ENCODE data around the gene CAAP1.
"Not testable (repeated sequence)": the region's sequence is repeated elsewhere in the genome, so short reads cannot be mapped to it uniquely, and the experiment has no call there.

CAAP1 gene

DNA sequence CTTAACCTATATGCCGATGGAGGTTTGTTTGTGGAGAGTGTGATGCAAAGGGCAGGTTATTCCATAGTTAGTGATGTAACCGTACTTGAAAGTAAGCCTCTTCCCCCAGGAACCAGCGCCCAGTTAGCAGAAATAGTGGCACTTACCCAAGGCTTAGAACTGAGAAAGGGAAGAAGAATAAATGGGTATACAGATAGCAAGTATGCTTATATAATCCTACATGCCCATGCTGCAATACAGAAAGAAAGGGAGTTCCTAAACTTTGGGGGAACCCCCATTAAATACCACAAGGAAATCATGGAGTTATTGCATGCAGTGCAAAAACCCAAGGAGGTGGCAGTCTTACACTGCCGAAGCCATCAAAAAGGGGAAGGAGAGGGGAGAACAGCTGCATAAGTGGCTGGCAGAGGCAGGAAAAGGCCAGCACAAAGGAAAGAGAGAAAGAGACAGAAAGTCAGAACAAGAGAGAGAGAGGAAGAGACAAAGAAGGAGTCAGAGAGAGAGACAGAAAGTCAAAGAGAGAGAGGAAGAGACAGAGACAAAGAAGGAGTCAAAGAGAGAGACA, 64.1 kb downstream of the CAAP1 start:
- not testable (repeated sequence) for DNase-seq

DNA sequence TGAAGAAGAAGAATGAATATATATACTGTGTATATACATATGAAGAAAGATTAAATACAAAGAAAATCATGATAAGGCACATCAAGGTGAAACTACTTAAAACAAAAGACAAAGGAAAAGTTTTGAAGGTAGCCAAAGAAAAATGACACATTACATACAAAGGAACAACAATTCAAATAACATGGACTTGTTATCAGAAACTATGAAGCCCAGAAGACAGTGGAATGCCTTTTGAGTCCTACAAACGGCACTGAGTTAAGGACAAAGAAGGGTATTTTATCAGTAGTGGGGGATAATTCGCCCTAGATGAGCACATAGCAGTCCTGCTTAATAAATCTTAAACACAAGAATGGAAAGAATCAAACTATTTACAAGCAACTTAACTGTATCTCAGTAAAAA, 77.8 kb downstream of the CAAP1 start:
- no peak for DNase-seq

DNA sequence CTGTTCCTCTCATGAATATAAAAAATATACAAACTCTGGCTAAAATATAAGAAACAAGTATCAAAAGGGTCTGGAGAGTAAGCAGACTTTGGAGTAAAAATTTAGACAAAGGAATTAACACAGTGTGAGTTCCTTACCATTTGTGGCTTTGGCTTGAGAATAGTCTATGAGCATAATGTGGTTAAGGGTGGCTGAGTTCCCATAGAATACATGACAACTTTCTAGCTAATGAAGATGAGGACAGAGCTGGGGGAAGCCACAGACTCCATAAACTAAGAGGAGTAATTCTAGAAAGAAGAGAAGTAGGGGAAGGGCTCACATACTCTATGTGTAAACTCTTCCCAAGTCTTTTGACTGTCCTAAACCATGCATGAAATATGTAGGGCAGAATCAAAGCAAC, 79.4 kb downstream of the CAAP1 start:
- DNase-seq, result no peak

DNA sequence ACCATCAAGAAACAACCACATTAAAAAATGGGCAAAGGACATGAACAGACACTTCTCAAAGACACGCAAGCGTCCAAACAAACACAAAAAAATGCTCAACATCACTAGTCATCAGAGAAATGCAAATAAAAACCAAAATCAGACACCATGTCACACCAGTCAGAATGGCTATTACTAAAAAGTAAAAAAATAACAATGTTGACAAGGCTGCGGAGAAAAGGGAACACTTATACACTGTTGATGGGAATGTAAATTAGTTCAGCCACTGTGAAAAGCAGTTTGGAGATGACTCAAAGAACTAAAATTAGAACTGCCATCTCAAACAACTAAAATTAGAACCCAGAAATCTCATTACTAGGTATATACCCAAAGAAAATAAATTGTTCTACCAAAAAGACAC, 80.4 kb downstream of the CAAP1 start:
- DNase-seq, result no peak

DNA sequence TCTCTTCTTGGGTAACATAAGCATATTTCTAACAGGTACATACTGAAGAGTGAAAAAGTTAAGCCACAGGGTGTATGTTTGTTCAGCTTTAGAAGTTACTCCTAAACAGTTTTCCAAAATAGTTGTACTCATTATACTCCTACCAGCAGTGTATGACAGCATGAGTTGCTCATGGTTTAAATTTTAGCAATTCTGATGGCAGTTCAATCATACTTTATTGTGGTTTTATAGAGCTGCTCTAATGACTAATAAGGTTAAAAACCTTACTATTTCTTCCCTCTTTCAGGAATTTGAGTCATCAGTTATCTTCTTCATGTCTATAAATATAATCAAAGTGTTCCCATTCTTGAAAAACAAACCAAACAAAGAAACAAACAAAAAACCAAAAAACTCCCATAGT, 81.5 kb downstream of the CAAP1 start:
- no peak for DNase-seq

DNA sequence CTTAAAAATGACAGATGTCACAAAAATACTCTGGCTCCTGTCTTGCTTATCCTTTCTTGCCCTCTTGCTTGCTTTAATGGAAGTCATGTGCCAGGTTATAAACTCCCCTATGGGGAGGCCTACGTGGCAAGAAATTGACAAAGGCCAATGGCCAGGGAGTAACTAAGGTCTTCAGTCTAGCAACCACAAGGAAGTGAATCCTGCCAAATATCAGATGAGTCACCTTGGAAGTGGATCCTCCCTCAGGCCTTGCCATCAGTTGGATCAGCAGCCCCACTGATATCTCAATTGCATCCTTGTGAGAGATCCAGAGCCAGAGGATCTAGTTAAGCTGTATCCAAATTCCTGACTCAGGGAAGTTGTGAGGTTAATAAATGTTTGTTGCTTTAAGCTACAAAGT, 82.8 kb downstream of the CAAP1 start:
- DNase-seq, result no peak

DNA sequence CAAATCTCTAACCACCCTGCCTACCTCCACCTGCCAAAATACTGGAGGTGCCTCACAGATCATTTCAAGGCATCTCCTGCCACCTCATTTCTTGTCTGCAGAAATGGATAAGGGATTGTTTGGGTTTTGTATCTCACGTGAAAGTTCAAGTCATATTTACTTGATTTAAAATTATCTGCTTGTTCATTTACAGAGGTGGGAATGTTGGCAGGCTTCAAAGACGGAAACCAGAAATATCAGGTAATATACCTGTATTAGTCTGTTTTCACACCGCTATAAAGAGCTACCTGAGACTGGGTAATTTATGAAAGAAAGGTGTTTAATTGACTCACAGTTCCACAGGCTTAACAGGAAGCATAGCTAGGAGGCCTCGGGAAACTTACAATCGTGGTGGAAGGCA, 85.4 kb downstream of the CAAP1 start:
- DNase-seq, result no peak

DNA sequence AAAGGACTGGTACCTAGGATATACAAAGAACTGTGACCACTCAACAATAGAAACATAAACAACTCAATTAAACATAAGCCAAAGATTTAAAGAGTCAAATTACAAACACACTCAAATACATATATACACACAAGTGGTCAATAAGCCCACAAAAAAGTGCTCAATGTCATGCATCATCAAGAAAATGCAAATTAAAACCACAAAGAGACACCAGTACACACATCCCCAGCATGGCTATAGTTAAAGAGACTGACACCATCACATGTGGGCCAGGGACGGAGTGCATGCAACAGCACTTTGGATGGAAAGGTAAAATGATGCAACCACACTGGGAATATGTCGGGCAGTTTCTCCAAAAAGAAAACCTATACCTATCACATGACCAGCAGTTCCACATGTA, 89.7 kb downstream of the CAAP1 start:
- no peak for DNase-seq

DNA sequence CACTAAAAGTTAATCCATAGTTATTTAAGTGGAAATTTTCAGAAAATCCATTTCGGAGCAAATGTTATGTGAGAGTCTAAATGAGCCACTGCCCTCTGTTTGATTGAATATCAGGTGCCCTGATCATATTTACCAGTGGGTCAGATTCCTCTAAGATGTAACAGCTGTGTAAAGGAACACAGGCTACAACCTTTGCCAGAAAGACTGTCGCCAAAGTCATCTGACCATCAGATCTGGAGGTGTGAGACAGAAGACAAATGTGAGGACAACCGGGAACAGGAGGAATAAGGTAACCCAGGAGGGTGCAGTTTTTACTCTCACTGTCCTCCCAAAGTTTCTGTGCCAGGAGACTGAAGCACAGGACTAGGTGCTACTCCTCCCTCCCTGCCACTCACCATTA, 90.8 kb downstream of the CAAP1 start:
- no peak for DNase-seq

DNA sequence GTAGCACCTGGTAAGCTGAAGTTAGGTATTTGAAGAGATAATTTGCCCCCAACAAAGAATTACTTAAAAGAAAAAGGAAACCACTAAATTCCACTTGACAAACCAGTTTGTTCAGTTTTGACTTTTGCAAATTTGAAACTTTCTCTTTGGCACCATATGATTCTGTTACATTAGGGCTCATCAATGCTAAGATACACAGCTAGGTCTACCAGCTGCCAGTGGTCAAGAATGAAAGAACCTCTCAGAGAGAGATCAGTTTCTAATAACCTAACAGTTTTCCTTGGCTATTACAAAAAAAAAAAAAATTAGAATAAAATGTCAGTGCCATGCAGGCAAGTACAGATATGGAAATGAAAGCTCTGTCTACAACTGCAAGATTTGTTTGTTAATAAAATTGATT, 92.3 kb downstream of the CAAP1 start:
- DNase-seq, result no peak

DNA sequence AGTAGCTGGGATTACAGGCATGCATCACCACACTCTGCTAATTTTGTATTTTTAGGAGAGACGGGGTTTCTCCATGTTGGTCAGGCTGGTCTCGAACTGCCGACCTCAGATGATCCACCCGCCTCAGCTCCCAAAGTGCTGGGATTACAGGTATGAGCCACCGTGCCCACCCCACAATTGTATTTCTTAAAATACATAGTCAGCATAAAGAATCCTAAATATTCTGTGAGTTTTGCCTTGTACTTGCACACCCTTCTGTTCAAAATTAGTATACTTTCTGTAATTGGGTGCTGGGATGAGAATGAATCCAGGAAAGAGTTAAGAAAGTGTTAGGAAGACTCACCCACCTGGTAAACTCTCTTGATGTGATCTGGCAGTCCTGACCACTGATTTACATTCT, 101.3 kb downstream of the CAAP1 start:
- no peak for DNase-seq

Data from GOT3 (cell line).